BLaER1 treated with 17β-estradiol and CSF1 and Interleukin-3, amounts not matched to agents 10 nM and 100 nM (cell line): ENCODE results near the gene MYL5.

Experiments
- H3K27ac ChIP-seq, 11 experiments: shearing (Covaris generic); formaldehyde crosslinking; 2 replicates each; pipeline ENCODE4 v1.8.1; 2022
- H3K27me3 ChIP-seq, 11 experiments: shearing (Covaris generic); formaldehyde crosslinking; 2 replicates each; pipeline ENCODE4 v1.8.1; 2022
- H3K36me3 ChIP-seq, 11 experiments: shearing (Covaris generic); formaldehyde crosslinking; 2 replicates each; pipeline ENCODE4 v1.8.1; 2022
- H3K4me1 ChIP-seq, 10 experiments: shearing (Covaris generic); formaldehyde crosslinking; 2 replicates each; pipeline ENCODE4 v1.8.1; 2022
- H3K4me2 ChIP-seq, 11 experiments: shearing (Covaris generic); formaldehyde crosslinking; 2 replicates each; pipeline ENCODE4 v1.8.1; 2022
- H3K4me3 ChIP-seq, 10 experiments: shearing (Covaris generic); formaldehyde crosslinking; 2 replicates each; pipeline ENCODE4 v1.8.1; 2022
- H3K9ac ChIP-seq, 11 experiments: shearing (Covaris generic); formaldehyde crosslinking; 2 replicates each; pipeline ENCODE4 v1.8.1; 2022
- H3K9me3 ChIP-seq, 11 experiments: shearing (Covaris generic); formaldehyde crosslinking; replicated peaks in 1 of 11; 2 replicates each; pipeline ENCODE4 v1.8.1; 2022
- H4K20me1 ChIP-seq, 11 experiments: shearing (Covaris generic); formaldehyde crosslinking; 2 replicates each; pipeline ENCODE4 v1.8.1; 2022
- Cebpa-rat ChIP-seq, 11 experiments: shearing (Covaris generic); IDR thresholded peaks; 2 replicates each; pipeline ENCODE4 v1.8.1; 2022

Gene MYL5

GRCh38 chr4:655464-656151, 18.7 kb upstream of the MYL5 start:
- Histone ChIP-seq H4K20me1 (no peaks in the 10 kb centered on the region), H3K9ac (no peak overlapping the region), H3K27ac (no peak overlapping the region), H3K27me3 (no peaks in the 10 kb centered on the region), H3K4me2 (no peak overlapping the region), H3K4me3 (no peak overlapping the region), H3K4me1 (0 out of 20 replicates have a peak, but pooled peaks cover 0 to 4% (median 0%) of the 10 kb centered on the region in 10 experiments), H3K36me3 (peaks cover 0 to 12% (median 0%) of the 10 kb centered on the region in 11 experiments; a peak in 3 of 22 replicates), H3K9me3 (no peaks in the 10 kb centered on the region; a peak in 1 of 22 replicates)
- no peak for TF ChIP-seq Cebpa-rat (IDR thresholded peaks at IDR 0.05)

DNA sequence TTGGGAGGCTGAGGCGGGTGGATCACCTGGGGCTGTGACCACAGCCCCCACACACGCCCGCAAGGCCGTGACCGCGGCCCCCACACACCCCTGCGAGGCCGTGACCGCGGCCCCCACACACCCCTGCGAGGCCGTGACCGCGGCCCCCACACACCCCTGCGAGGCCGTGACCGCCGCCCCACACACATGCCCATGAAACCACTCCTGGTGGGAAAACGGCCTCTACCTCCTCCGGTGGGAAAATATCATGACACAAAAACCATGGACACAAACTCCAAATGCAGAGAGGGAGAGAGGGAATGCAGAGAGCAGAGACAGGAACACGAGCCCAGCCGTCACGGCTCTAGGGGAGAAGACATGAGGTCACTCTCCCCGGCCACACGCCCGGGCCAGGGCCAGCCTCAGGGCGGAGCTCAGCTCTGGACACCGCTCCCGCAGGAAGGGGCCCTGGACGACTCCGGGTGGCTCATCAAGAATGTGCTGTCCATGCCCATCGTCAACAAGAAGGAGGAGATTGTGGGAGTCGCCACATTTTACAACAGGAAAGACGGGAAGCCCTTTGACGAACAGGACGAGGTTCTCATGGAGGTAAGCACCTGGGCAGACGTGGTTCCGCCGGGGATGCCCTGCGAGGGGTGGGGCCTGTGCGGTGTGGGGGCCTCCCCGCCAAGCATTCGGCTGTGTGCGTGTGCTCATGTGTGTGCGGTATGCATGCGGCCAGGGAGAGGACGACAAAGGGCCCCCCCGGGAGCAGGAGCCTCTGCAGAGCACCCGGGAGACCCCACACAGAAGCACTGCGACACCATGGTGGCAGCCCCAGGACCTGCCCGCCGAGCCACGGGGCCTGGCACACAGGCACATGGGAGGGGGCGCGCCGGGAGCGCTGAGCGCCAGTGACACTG, 17.7 kb upstream of the MYL5 start:
- no peak overlapping the region for H3K4me3 ChIP-seq
- no peak for TF ChIP-seq Cebpa-rat (IDR thresholded peaks at IDR 0.05)

DNA sequence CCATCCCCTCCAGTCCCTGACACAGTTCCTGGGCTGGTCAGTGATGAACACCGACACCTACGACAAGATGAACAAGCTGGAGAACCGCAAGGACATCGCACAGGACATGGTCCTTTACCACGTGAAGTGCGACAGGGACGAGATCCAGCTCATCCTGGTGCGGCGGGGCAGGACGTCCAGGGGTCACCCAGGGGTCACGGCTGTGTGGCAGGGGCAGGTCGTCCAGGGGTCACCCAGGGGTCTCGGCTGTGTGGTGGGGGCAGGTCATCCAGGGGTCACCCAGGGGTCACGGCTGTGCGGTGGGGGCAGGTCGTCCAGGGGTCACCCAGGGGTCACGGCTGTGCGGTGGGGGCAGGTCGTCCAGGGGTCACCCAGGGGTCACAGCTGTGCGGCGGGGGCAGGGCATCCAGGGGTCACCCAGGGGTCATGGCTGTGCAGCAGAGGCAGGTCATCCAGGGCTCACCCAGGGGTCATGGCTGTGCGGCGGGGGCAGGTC, 17.0 kb upstream of the MYL5 start:
- H3K27ac ChIP-seq, result no peak overlapping the region
- H3K9me3 ChIP-seq, result no peaks in the 10 kb centered on the region
- no peak for TF ChIP-seq Cebpa-rat (IDR thresholded peaks at IDR 0.05)
- no peaks in the 10 kb centered on the region; a peak in 1 of 22 replicates for H4K20me1 ChIP-seq
- H3K9ac ChIP-seq, result no peak overlapping the region
- H3K4me2 ChIP-seq, result no peak overlapping the region
- 0 out of 20 replicates have a peak, but pooled peaks cover 0 to 4% (median 0%) of the 10 kb centered on the region in 10 experiments for H3K4me1 ChIP-seq
- H3K36me3 ChIP-seq, result peaks cover 0 to 19% (median 0%) of the 10 kb centered on the region in 11 experiments; a peak in 5 of 22 replicates
- H3K4me3 ChIP-seq, result no peak overlapping the region
- no peaks in the 10 kb centered on the region for H3K27me3 ChIP-seq

More for the DNA sequence above, 17.7 kb upstream of the MYL5 start:
- Histone ChIP-seq H3K36me3 (peaks cover 0 to 12% (median 0%) of the 10 kb centered on the region in 11 experiments; a peak in 4 of 22 replicates), H3K27ac (no peak overlapping the region), H3K9ac (no peak overlapping the region), H3K9me3 (no peaks in the 10 kb centered on the region), H4K20me1 (no peaks in the 10 kb centered on the region; a peak in 1 of 22 replicates), H3K27me3 (no peaks in the 10 kb centered on the region), H3K4me1 (0 out of 20 replicates have a peak, but pooled peaks cover 0 to 4% (median 0%) of the 10 kb centered on the region in 10 experiments), H3K4me2 (no peak overlapping the region)

DNA sequence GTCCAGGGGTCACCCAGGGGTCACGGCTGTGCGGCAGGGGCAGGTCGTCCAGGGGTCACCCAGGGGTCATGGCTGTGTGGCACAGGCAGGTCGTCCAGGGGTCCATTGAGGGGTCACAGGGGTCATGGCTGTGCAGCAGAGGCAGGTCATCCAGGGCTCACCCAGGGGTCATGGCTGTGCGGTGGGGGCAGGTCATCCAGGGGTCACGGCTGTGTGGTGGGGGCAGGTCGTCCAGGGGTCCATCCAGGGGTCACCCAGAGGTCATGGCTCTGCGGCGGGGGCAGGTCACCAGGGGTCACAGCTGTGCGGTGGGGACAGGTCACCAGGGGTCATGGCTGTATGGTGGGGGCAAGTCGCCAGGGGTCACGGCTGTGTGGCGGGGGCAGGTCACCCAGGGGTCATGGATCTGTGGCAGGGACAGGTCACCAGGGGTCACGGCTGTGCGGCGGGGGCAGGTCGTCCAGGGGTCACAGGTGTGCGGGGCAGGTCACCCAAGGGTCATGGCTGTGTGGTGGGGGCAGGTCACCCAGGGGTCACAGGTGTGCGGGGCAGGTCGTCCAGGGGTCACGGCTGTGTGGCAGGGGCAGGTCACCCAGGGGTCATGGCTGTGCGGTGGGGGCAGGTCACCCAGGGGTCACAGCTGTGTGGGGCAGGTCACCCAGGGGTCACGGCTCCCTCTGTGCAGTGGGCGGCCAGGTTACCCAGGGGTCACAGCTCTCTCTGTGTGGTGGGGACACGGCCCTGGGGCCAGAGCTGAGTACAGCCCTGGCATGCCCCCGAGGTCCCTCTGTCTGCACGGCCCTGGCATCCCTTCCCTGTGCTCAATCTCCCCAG, 16.3 kb upstream of the MYL5 start:
- TF ChIP-seq Cebpa-rat (IDR thresholded peaks at IDR 0.05), result no peak
- H3K9me3 ChIP-seq, result no peaks in the 10 kb centered on the region
- H3K4me2 ChIP-seq, result no peak overlapping the region
- no peak overlapping the region for H3K4me3 ChIP-seq
- no peak overlapping the region for H3K9ac ChIP-seq
- H4K20me1 ChIP-seq, result no peaks in the 10 kb centered on the region; a peak in 1 of 22 replicates
- no peaks in the 10 kb centered on the region for H3K27me3 ChIP-seq
- H3K4me1 ChIP-seq, result peaks cover 2 to 8% (median 4%) of the 10 kb centered on the region in 10 experiments; a peak in 17 of 20 replicates
- peaks cover 0 to 19% (median 0%) of the 10 kb centered on the region in 11 experiments; a peak in 5 of 22 replicates for H3K36me3 ChIP-seq
- no peak overlapping the region for H3K27ac ChIP-seq

GRCh38 chr4:658681-659667, 15.4 kb upstream of the MYL5 start:
- no peaks in the 10 kb centered on the region; a peak in 1 of 22 replicates for H4K20me1 ChIP-seq
- no peak for TF ChIP-seq Cebpa-rat (IDR thresholded peaks at IDR 0.05)
- peaks cover 0 to 19% (median 0%) of the 10 kb centered on the region in 11 experiments; a peak in 5 of 22 replicates for H3K36me3 ChIP-seq
- H3K27me3 ChIP-seq, result no peaks in the 10 kb centered on the region
- peaks cover 5 to 12% (median 8%) of the 10 kb centered on the region in 10 experiments; a peak in 17 of 20 replicates for H3K4me1 ChIP-seq
- H3K4me3 ChIP-seq, result no peak overlapping the region
- H3K4me2 ChIP-seq, result no peak overlapping the region
- no peak overlapping the region for H3K27ac ChIP-seq
- H3K9ac ChIP-seq, result no peak overlapping the region
- H3K9me3 ChIP-seq, result no peaks in the 10 kb centered on the region

- Histone ChIP-seq H4K20me1 (no peaks in the 10 kb centered on the region; a peak in 1 of 22 replicates), H3K4me3 (no peak overlapping the region), H3K4me1 (peaks cover 13 to 19% (median 16%) of the 10 kb centered on the region in 10 experiments), H3K4me2 (no peak overlapping the region), H3K27ac (no peak overlapping the region), H3K9me3 (no peaks in the 10 kb centered on the region), H3K27me3 (no peaks in the 10 kb centered on the region), H3K36me3 (peaks cover 0 to 19% (median 0%) of the 10 kb centered on the region in 11 experiments; a peak in 5 of 22 replicates), H3K9ac (no peak overlapping the region)
- no peak for TF ChIP-seq Cebpa-rat (IDR thresholded peaks at IDR 0.05)
These were observed 14.5 kb upstream of the MYL5 start for GRCh38 chr4:659851-660250.

DNA sequence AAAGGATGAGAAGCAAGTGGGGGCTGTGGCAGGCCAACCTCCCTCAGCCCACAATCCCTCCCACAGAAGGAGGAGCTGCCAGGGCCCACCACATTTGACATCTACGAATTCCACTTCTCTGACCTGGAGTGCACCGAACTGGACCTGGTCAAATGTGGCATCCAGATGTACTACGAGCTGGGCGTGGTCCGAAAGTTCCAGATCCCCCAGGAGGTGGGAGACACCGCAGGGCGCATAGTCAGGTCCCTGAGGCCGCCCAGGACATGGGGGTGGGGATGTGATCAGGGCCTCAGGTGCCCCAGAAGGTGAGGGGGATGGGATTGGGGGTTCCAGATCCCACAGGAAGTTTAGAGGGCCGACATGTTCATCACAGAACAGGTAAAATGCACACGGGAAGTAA, 13.9 kb upstream of the MYL5 start:
- peaks cover 0 to 19% (median 0%) of the 10 kb centered on the region in 11 experiments; a peak in 5 of 22 replicates for H3K36me3 ChIP-seq
- H3K4me2 ChIP-seq, result no peak overlapping the region
- peaks cover 18 to 22% (median 21%) of the 10 kb centered on the region in 10 experiments for H3K4me1 ChIP-seq
- no peaks in the 10 kb centered on the region for H3K27me3 ChIP-seq
- H4K20me1 ChIP-seq, result no peaks in the 10 kb centered on the region; a peak in 1 of 22 replicates
- H3K27ac ChIP-seq, result no peak overlapping the region
- no peak for TF ChIP-seq Cebpa-rat (IDR thresholded peaks at IDR 0.05)
- H3K4me3 ChIP-seq, result no peak overlapping the region
- H3K9ac ChIP-seq, result no peak overlapping the region
- no peaks in the 10 kb centered on the region for H3K9me3 ChIP-seq
